ENCODE results near the gene HLX. TPM values are rescaled to one million over a fixed set of nuclear protein-coding genes. Genes with fewer than 3 reads are reported as not detected.

The HLX gene
- total RNA-seq, 4 donors from 2014 or later: 16.5 to 29.2 (median 23.0) TPM

- peaks cover 0 to 47% (median 11%) of the 10 kb centered on the region in 4 donors for H3K4me1 ChIP-seq
- WGBS, 2 donors: 37 to 49% methylated on average over 16 to 34 of the region's 35 CpGs
- no peak for DNase-seq (ENCODE audit: low spot score in 2 of 2)
Measured at GRCh38 chr1:220895412-220895946, 16.2 kb downstream of the HLX start.

GRCh38 chr1:220896092-220896491 lies 16.8 kb downstream of the HLX start:
- no peak for DNase-seq (ENCODE audit: low spot score in 2 of 2)
- Histone ChIP-seq H3K36me3 (no peaks in the 10 kb centered on the region), H3K27ac (no peak overlapping the region), H3K4me1 (peaks cover 0 to 46% (median 11%) of the 10 kb centered on the region in 4 donors), H3K9me3 (no peaks in the 10 kb centered on the region), H3K4me3 (no peak overlapping the region), H3K27me3 (peaks cover 0 to 64% of the 10 kb centered on the region in 2 donors)
- WGBS, 2 donors: 26 to 42% methylated on average over 12 of the region's 12 CpGs
- no peak for TF ChIP-seq CTCF (IDR thresholded peaks at IDR 0.05)
- no peak for TF ChIP-seq EP300 (IDR thresholded peaks at IDR 0.05)
- TF ChIP-seq POLR2A (IDR thresholded peaks at IDR 0.05): no peak

More at GRCh38 chr1:220895412-220895946, 16.2 kb downstream of the HLX start:
- no peaks in the 10 kb centered on the region for H3K36me3 ChIP-seq
- peaks cover 0 to 70% of the 10 kb centered on the region in 2 donors for H3K27me3 ChIP-seq
- no peaks in the 10 kb centered on the region for H3K9me3 ChIP-seq
- H3K27ac ChIP-seq: no peak overlapping the region
- H3K4me3 ChIP-seq: no peak overlapping the region
- TF ChIP-seq CTCF (IDR thresholded peaks at IDR 0.05): no peak
- TF ChIP-seq POLR2A (IDR thresholded peaks at IDR 0.05): no peak
- TF ChIP-seq EP300 (IDR thresholded peaks at IDR 0.05): no peak

- Histone ChIP-seq H3K27ac (no peak overlapping the region), H3K9me3 (no peaks in the 10 kb centered on the region), H3K4me3 (no peak overlapping the region), H3K27me3 (peaks cover 0 to 16% of the 10 kb centered on the region in 2 donors), H3K4me1 (peaks cover 0 to 7% (median under 1%) of the 10 kb centered on the region in 4 donors), H3K36me3 (no peaks in the 10 kb centered on the region)
- TF ChIP-seq CTCF (IDR thresholded peaks at IDR 0.05) (no peak), POLR2A (IDR thresholded peaks at IDR 0.05) (no peak), EP300 (IDR thresholded peaks at IDR 0.05) (no peak)
- DNase-seq (ENCODE audit: low spot score in 2 of 2): no peak
- 90 to 92% methylated on average over 3 of the region's 3 CpGs for WGBS, 2 donors
Measured at GRCh38 chr1:220900842-220901241, 21.6 kb downstream of the HLX start.

- TF ChIP-seq EP300 (IDR thresholded peaks at IDR 0.05): no peak
- no peak for TF ChIP-seq CTCF (IDR thresholded peaks at IDR 0.05)
- TF ChIP-seq POLR2A (IDR thresholded peaks at IDR 0.05): no peak
Measured at GRCh38 chr1:220901881-220902280, 22.6 kb downstream of the HLX start.

GRCh38 chr1:220902916-220903315 lies 23.7 kb downstream of the HLX start:
- 86 to 98% methylated on average over 1 of the region's 1 CpG for WGBS, 2 donors
- Histone ChIP-seq H3K4me1 (no peaks in the 10 kb centered on the region), H3K4me3 (no peak overlapping the region), H3K27me3 (no peaks in the 10 kb centered on the region), H3K9me3 (no peaks in the 10 kb centered on the region), H3K27ac (no peak overlapping the region), H3K36me3 (no peaks in the 10 kb centered on the region)
- TF ChIP-seq EP300 (IDR thresholded peaks at IDR 0.05) (no peak), CTCF (IDR thresholded peaks at IDR 0.05) (no peak), POLR2A (IDR thresholded peaks at IDR 0.05) (no peak)
- no peak for DNase-seq (ENCODE audit: low spot score in 2 of 2)

More at GRCh38 chr1:220901881-220902280, 22.6 kb downstream of the HLX start:
- no peak for DNase-seq (ENCODE audit: low spot score in 2 of 2)
- 79 to 89% methylated on average over 2 of the region's 2 CpGs for WGBS, 2 donors
- peaks cover 0 to 7% of the 10 kb centered on the region in 2 donors for H3K27me3 ChIP-seq
- H3K9me3 ChIP-seq: no peaks in the 10 kb centered on the region
- H3K27ac ChIP-seq: no peak overlapping the region
- no peak overlapping the region for H3K4me3 ChIP-seq
- H3K4me1 ChIP-seq: no peaks in the 10 kb centered on the region
- H3K36me3 ChIP-seq: no peaks in the 10 kb centered on the region

Data from tibial nerve (tissue), 4 donors.